ENCODE data around the gene PEAK3. TPM values are rescaled to one million over a fixed set of nuclear protein-coding genes. Genes with fewer than 3 reads are reported as not detected.

Gene PEAK3
- total RNA-seq, 1 donor from 2014 or later: not detected

- H3K4me1 Mint-ChIP-seq: peaks cover 17% of the 10 kb centered on the region
- H3K27me3 Mint-ChIP-seq (ENCODE audit: low read depth): peaks cover 17% of the 10 kb centered on the region
- H3K36me3 Mint-ChIP-seq: peaks cover 8% of the 10 kb centered on the region
- no peak for TF ChIP-seq CTCF (IDR thresholded peaks at IDR 0.05; ENCODE audit: unreplicated experiment)
- H3K27ac Mint-ChIP-seq: no peak overlapping the region
- no peaks in the 10 kb centered on the region for H3K9me3 Mint-ChIP-seq
- DNase-seq (ENCODE audit: low spot score in 2 of 2, unreplicated experiment in 2 of 2): no peak
- H3K4me3 Mint-ChIP-seq: no peak overlapping the region
These were observed 3.4 kb downstream of the PEAK3 start for GRCh38 chr19:2278459-2279158.

- peaks cover 5% of the 10 kb centered on the region for H3K27me3 Mint-ChIP-seq (ENCODE audit: low read depth)
- H3K27ac Mint-ChIP-seq: no peak overlapping the region
- H3K9me3 Mint-ChIP-seq: no peaks in the 10 kb centered on the region
- no peak for DNase-seq (ENCODE audit: low spot score in 2 of 2, unreplicated experiment in 2 of 2)
- H3K36me3 Mint-ChIP-seq: peaks cover 8% of the 10 kb centered on the region
- peaks cover 18% of the 10 kb centered on the region for H3K4me1 Mint-ChIP-seq
- H3K4me3 Mint-ChIP-seq: no peak overlapping the region
- no peak for TF ChIP-seq CTCF (IDR thresholded peaks at IDR 0.05; ENCODE audit: unreplicated experiment)
These were observed 4.8 kb downstream of the PEAK3 start for GRCh38 chr19:2277138-2277537.

GRCh38 chr19:2276429-2276986, 5.5 kb downstream of the PEAK3 start:
- peaks cover 11% of the 10 kb centered on the region for H3K36me3 Mint-ChIP-seq
- H3K9me3 Mint-ChIP-seq: no peaks in the 10 kb centered on the region
- no peak for TF ChIP-seq CTCF (IDR thresholded peaks at IDR 0.05; ENCODE audit: unreplicated experiment)
- no peaks in the 10 kb centered on the region for H3K27me3 Mint-ChIP-seq (ENCODE audit: low read depth)
- H3K27ac Mint-ChIP-seq: no peak overlapping the region
- H3K4me1 Mint-ChIP-seq: peaks cover 19% of the 10 kb centered on the region
- DNase-seq (ENCODE audit: low spot score in 2 of 2, unreplicated experiment in 2 of 2): no peak
- H3K4me3 Mint-ChIP-seq: no peak overlapping the region

GRCh38 chr19:2275588-2276428, 6.2 kb downstream of the PEAK3 start:
- H3K9me3 Mint-ChIP-seq: no peaks in the 10 kb centered on the region
- no peak for DNase-seq (ENCODE audit: low spot score in 2 of 2, unreplicated experiment in 2 of 2)
- no peak overlapping the region for H3K4me3 Mint-ChIP-seq
- TF ChIP-seq CTCF (IDR thresholded peaks at IDR 0.05; ENCODE audit: unreplicated experiment): no peak
- H3K36me3 Mint-ChIP-seq: peaks cover 13% of the 10 kb centered on the region
- H3K4me1 Mint-ChIP-seq: peaks cover 22% of the 10 kb centered on the region
- no peak overlapping the region for H3K27ac Mint-ChIP-seq
- H3K27me3 Mint-ChIP-seq (ENCODE audit: low read depth): no peaks in the 10 kb centered on the region

GRCh38 chr19:2274931-2275535, 6.9 kb downstream of the PEAK3 start:
- peaks cover 22% of the 10 kb centered on the region for H3K4me1 Mint-ChIP-seq
- TF ChIP-seq CTCF (IDR thresholded peaks at IDR 0.05; ENCODE audit: unreplicated experiment): peak; percentile 35
- H3K9me3 Mint-ChIP-seq: no peaks in the 10 kb centered on the region
- peak in 1 of 2 experiments; percentile 57 for DNase-seq (ENCODE audit: low spot score in 2 of 2, unreplicated experiment in 2 of 2)
- no peak overlapping the region for H3K4me3 Mint-ChIP-seq
- no peaks in the 10 kb centered on the region for H3K27me3 Mint-ChIP-seq (ENCODE audit: low read depth)
- H3K36me3 Mint-ChIP-seq: peaks cover 13% of the 10 kb centered on the region
- peak overlapping the region; percentile 59 for H3K27ac Mint-ChIP-seq

Measured in mesothelial cell of epicardium (in vitro differentiated cells).